ENCODE results near the gene FGF19.

DNA sequence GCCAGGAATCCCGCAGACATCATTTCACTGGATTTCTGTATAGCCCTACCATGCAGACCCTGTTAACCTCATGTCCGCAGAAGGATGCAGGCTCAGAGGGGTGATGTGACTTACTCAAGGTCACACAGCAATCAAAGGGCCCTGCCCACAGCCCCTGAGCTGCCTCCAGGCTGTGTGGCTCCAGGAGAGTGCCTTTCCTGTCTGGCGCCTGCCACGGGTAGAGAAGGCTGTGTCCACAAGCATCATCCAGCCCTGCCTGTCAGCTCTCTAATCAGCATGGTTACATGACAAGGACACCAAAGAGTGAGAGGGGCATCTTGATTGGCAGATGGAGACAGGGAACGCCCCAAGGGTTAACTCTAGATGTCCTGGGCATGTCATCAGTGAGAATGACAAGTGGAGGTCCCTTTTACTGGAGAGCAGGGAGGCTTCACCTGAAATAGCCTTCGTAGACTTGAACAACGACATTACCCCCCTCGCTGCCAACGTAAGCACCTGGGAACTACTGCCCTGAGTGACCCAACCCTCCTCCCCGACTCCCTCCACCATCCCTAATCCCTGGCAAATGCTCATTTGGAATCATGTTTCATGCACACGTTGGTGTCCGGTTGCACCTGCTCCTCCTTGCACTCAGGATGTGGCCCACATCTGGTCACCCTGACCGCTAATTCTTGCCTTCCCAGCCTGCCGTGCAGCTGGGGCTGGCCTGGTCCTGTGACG is 6.9 kb downstream of the FGF19 start:
- TF ChIP-seq EZH2 (IDR thresholded peaks at IDR 0.05; ENCODE audit: low read length, missing control alignments) (no peak), CTCF (conservative IDR thresholded peaks at IDR 0.05 in 1 of 2, IDR thresholded peaks at IDR 0.05 in 1 of 2; ENCODE audit: low read depth in 1 of 2, low read length in 2 of 2) (no peak)

Data from fibroblast of lung (primary cell).